K562 (cell line): ENCODE results near the gene EME2. TPM values are rescaled to one million over a fixed set of nuclear protein-coding genes. Genes with fewer than 3 reads are reported as not detected.

Experiments used
- CBX1 ChIP-seq: sonication (generic); IDR thresholded peaks from 2 replicates; pipeline ENCODE4 v1.6.1; 2016; ENCODE audit warnings: antibody characterized with exemption, low read depth, mild to moderate bottlenecking
- CEBPZ ChIP-seq: fragments of 150-350 bp; IDR thresholded peaks from 2 replicates; pipeline ENCODE4 v1.6.1; 2014; ENCODE audit warnings: low read depth, mild to moderate bottlenecking, low read length, borderline replicate concordance
- CGGBP1 ChIP-seq: fragments of 250-450 bp; sonication (Bioruptor Pico); IDR thresholded peaks from 2 replicates; pipeline ENCODE4 v1.9.0; 2021; ENCODE audit warnings: mild to moderate bottlenecking
- ESRRA ChIP-seq: fragments of 450-650 bp; IDR thresholded peaks from 2 replicates; pipeline ENCODE4 v1.6.1; 2014; ENCODE audit warnings: low read depth, mild to moderate bottlenecking, moderate library complexity, borderline replicate concordance
- HDAC8 ChIP-seq: fragments of 450-650 bp; IDR thresholded peaks from 2 replicates; pipeline ENCODE4 v1.6.1; 2016; ENCODE audit warnings: mild to moderate bottlenecking, missing genetic modification characterization, moderate library complexity, missing compliant biosample characterization
- KHSRP ChIP-seq: fragments of 450-650 bp; IDR thresholded peaks from 2 replicates; pipeline ENCODE4 v1.6.1; 2017
- MXI1 ChIP-seq: IDR thresholded peaks from 2 replicates; pipeline ENCODE4 v1.6.1; 2011; ENCODE audit warnings: low read depth, mild to moderate bottlenecking, improper control_type of control experiment, low read length
- NFE2 ChIP-seq: IDR thresholded peaks from 2 replicates; pipeline ENCODE4 v1.6.1; 2014; ENCODE audit warnings: antibody characterized with exemption, low read depth
- NFIX ChIP-seq: fragments of 250-450 bp; sonication (Bioruptor Pico); IDR thresholded peaks from 2 replicates; pipeline ENCODE4 v1.4.0; 2020; ENCODE audit warnings: low read depth, mild to moderate bottlenecking, moderate library complexity
- PHF20 ChIP-seq: fragments of 450-650 bp; IDR thresholded peaks from 2 replicates; pipeline ENCODE4 v1.6.1; 2018; ENCODE audit not compliant: partially characterized antibody
- SAP30 ChIP-seq: fragments of 200-600 bp; sonication (generic); IDR thresholded peaks from 2 replicates; pipeline ENCODE4 v1.6.1; 2012; ENCODE audit warnings: borderline replicate concordance, low read depth, mild to moderate bottlenecking, moderate library complexity, low read length, control low read depth, inconsistent platforms; ENCODE audit not compliant: insufficient read depth, poor library complexity, severe bottlenecking
- SMARCA5 ChIP-seq: fragments of 450-650 bp; IDR thresholded peaks from 2 replicates; pipeline ENCODE4 v1.6.1; 2016
- TRIM28 ChIP-seq: fragments of 450-650 bp; IDR thresholded peaks from 2 replicates; pipeline ENCODE4 v1.6.1; 2017
- ZBTB2 ChIP-seq: fragments of 450-650 bp; IDR thresholded peaks from 2 replicates; pipeline ENCODE4 v1.6.1; 2016; ENCODE audit warnings: antibody characterized with exemption
- ZBTB34 ChIP-seq: fragments of 250-450 bp; sonication (Bioruptor Pico); IDR thresholded peaks from 2 replicates; pipeline ENCODE4 v1.8.0; 2021; ENCODE audit warnings: mild to moderate bottlenecking, moderate library complexity
- ZC3H8 ChIP-seq: fragments of 450-650 bp; IDR thresholded peaks from 2 replicates; pipeline ENCODE4 v1.6.1; 2017
- ZNF282 ChIP-seq: sonication (generic); formaldehyde crosslinking; IDR thresholded peaks from 2 replicates; pipeline ENCODE4 v1.8.1; 2023; ENCODE audit warnings: missing genetic modification reagents
- ZNF431 ChIP-seq: sonication (generic); formaldehyde crosslinking; IDR thresholded peaks from 2 replicates; pipeline ENCODE4 v1.8.0; 2022; ENCODE audit warnings: mild to moderate bottlenecking, missing genetic modification reagents
- ZNF586 ChIP-seq: fragments of 450-650 bp; formaldehyde crosslinking; conservative IDR thresholded peaks from 2 replicates; pipeline ENCODE4 v1.4.0; 2020; ENCODE audit warnings: mild to moderate bottlenecking, moderate library complexity
- ZNF76 ChIP-seq: fragments of 250-450 bp; sonication (Bioruptor Pico); IDR thresholded peaks from 2 replicates; pipeline ENCODE4 v1.4.0; 2020; ENCODE audit warnings: mild to moderate bottlenecking, moderate library complexity, borderline replicate concordance
- polyA plus RNA-seq, 8 experiments: library from polyadenylated mRNA; depleted of rRNA in 4 of 8; stranded (reverse) in 5 of 8; unstranded in 3 of 8; fragments of >200 nt; fragmentation: Nextera tagmentation in 2 of 8; fragmentation: Illumina TruSeq in 1 of 8; extraction: Ambion mirVana in 2 of 8; extraction: Trizol in 1 of 8; gene quantifications; 2 replicates each; pipeline versions ENCODE4 v1.2.1 to v1.2.3, GENCODE V29; 2011 to 2014; ENCODE audit warnings: inconsistent platforms in 1 of 8, missing spikeins in 1 of 8
- total RNA-seq, 7 experiments: library from RNA; depleted of rRNA in 6 of 7; stranded (reverse); fragments of >200 nt in 6 of 7; fragmentation: Illumina TruSeq in 2 of 7; extraction: Trizol in 2 of 7; gene quantifications; 2 replicates each; pipeline versions ENCODE4 v1.2.1 to v1.2.3, GENCODE V29; 2011 to 2021; ENCODE audit warnings: low replicate concordance in 1 of 7

The EME2 gene
- total and polyA plus RNA-seq, 9 of the 15 experiments (the other 6 are each of a cell fraction or from before 2014, with no cell fraction given) = 0.35 to 19.9 (median 3.5) TPM

- TF ChIP-seq HDAC8 (tag) (0 out of 2 replicates have a peak, but pooled peaks have one; percentile 37), CBX1 (peak; percentile 61; the same call in 1 of the 2 replicates), SMARCA5 (no peak), CGGBP1 (0 out of 2 replicates have a peak, but pooled peaks have one; percentile 49), ZNF431 (CRISPR knock-in tag) (peak; percentile 54), SAP30 (peak; percentile 34), ZBTB2 (no peak), KHSRP (no peak), ZNF282 (CRISPR knock-in tag) (0 out of 2 replicates have a peak, but pooled peaks have one; percentile 17), MXI1 (peak; percentile 39; the same call in 1 of the 2 replicates), ZNF76 (CRISPR knock-in tag) (no peak), ZBTB34 (no peak), ZNF586 (no peak), NFIX (CRISPR knock-in tag) (no peak), ZC3H8 (no peak), ESRRA (peak; percentile 41; the same call in 1 of the 2 replicates), TRIM28 (no peak), PHF20 (peak; percentile 87), NFE2 (no peak), CEBPZ (no peak)
Measured at GRCh38 chr16:1772908-1773702, 495 bp downstream of the EME2 start, which contains the start of gene MRPS34 (continued).
